H9 (cell line): ENCODE measurements around the gene COG3. TPM values are rescaled to one million over a fixed set of nuclear protein-coding genes. Genes with fewer than 3 reads are reported as not detected.

ENCODE experiments used
- DNase-seq: peaks from one replicate; pipeline ENCODE4 v3.0.0-alpha.2; 2017
- H2AFZ ChIP-seq: one replicate; pipeline ENCODE4 v1.6.1; 2013; ENCODE audit warnings: mild to moderate bottlenecking, low read length, control low read depth, moderate library complexity
- H2AK5ac ChIP-seq: 2 replicates; pipeline ENCODE4 v1.6.1; 2013; ENCODE audit warnings: low read length, control low read depth, mixed read lengths; ENCODE audit not compliant: insufficient read length
- H2BK120ac ChIP-seq: one replicate; pipeline ENCODE4 v1.6.1; 2013; ENCODE audit warnings: low read depth, mild to moderate bottlenecking, low read length, control low read depth, inconsistent platforms; ENCODE audit not compliant: poor library complexity, severe bottlenecking
- H2BK12ac ChIP-seq: 2 replicates; pipeline ENCODE4 v1.6.1; 2013; ENCODE audit warnings: low read length, control low read depth, mixed read lengths, low read depth; ENCODE audit not compliant: insufficient read length
- H2BK15ac ChIP-seq: 2 replicates; pipeline ENCODE4 v1.6.1; 2013; ENCODE audit warnings: low read depth, low read length, control low read depth
- H2BK20ac ChIP-seq: one replicate; pipeline ENCODE4 v1.6.1; 2013; ENCODE audit warnings: low read depth, mild to moderate bottlenecking, low read length, control low read depth, inconsistent platforms; ENCODE audit not compliant: poor library complexity, severe bottlenecking
- H2BK5ac ChIP-seq: 2 replicates; pipeline ENCODE4 v1.6.1; 2013; ENCODE audit warnings: low read length, control low read depth, mixed read lengths; ENCODE audit not compliant: insufficient read length
- H3K14ac ChIP-seq: 2 replicates; pipeline ENCODE4 v1.6.1; 2013; ENCODE audit warnings: low read length, control low read depth; ENCODE audit not compliant: insufficient read depth
- H3K18ac ChIP-seq: 2 replicates; pipeline ENCODE4 v1.6.1; 2013; ENCODE audit warnings: low read depth, mild to moderate bottlenecking, mixed read lengths, low read length, control low read depth; ENCODE audit not compliant: insufficient read length
- H3K23ac ChIP-seq: 2 replicates; pipeline ENCODE4 v1.6.1; 2013; ENCODE audit warnings: low read length, control low read depth, mixed read lengths, low read depth; ENCODE audit not compliant: insufficient read length
- H3K23me2 ChIP-seq: 2 replicates; pipeline ENCODE4 v1.6.1; 2013; ENCODE audit warnings: low read depth, mild to moderate bottlenecking, mixed read lengths, low read length, control low read depth; ENCODE audit not compliant: insufficient read length, poor library complexity, severe bottlenecking
- H3K27ac ChIP-seq: 2 replicates; pipeline ENCODE4 v1.5.1; 2013; ENCODE audit warnings: low read length, control low read depth, mixed read lengths, low read depth; ENCODE audit not compliant: insufficient read length
- H3K27me3 ChIP-seq: 2 replicates; pipeline ENCODE4 v1.6.1; 2013; ENCODE audit warnings: low read length, control low read depth, inconsistent platforms; ENCODE audit not compliant: insufficient read depth
- H3K4ac ChIP-seq: 2 replicates; pipeline ENCODE4 v1.6.1; 2013; ENCODE audit warnings: low read depth, mild to moderate bottlenecking, control low read depth, inconsistent platforms, low read length, moderate library complexity
- H3K4me1 ChIP-seq: 2 replicates; pipeline ENCODE4 v1.6.1; 2013; ENCODE audit warnings: low read length, control low read depth, inconsistent platforms; ENCODE audit not compliant: insufficient read depth
- H3K4me2 ChIP-seq: 2 replicates; pipeline ENCODE4 v1.6.1; 2013; ENCODE audit warnings: low read length, control low read depth, mixed read lengths; ENCODE audit not compliant: insufficient read length, insufficient read depth
- H3K56ac ChIP-seq: 2 replicates; pipeline ENCODE4 v1.6.1; 2013; ENCODE audit warnings: low read depth, mild to moderate bottlenecking, mixed read lengths, low read length, control low read depth; ENCODE audit not compliant: insufficient read length
- H3K79me1 ChIP-seq: 2 replicates; pipeline ENCODE4 v1.6.1; 2013; ENCODE audit warnings: low read depth, mild to moderate bottlenecking, moderate library complexity, low read length, control low read depth, inconsistent platforms; ENCODE audit not compliant: insufficient read depth, poor library complexity, severe bottlenecking
- H3K79me2 ChIP-seq: 2 replicates; pipeline ENCODE4 v1.6.1; 2013; ENCODE audit warnings: low read length, control low read depth, inconsistent platforms; ENCODE audit not compliant: insufficient read depth
- H3K9ac ChIP-seq: 2 replicates; pipeline ENCODE4 v1.6.1; 2013; ENCODE audit warnings: low read length, control low read depth, mixed read lengths; ENCODE audit not compliant: insufficient read length; ENCODE audit errors: extremely low read depth
- H3K9me3 ChIP-seq: one replicate; pipeline ENCODE4 v1.6.1; 2013; ENCODE audit warnings: low read depth, low read length, inconsistent platforms; ENCODE audit not compliant: control insufficient read depth
- H3T11ph ChIP-seq: one replicate; pipeline ENCODE4 v1.6.1; 2013; ENCODE audit warnings: mild to moderate bottlenecking, low read length, control low read depth, inconsistent platforms
- H4K20me1 ChIP-seq: one replicate; pipeline ENCODE4 v1.6.1; 2013; ENCODE audit not compliant: control insufficient read depth, insufficient read length, insufficient read depth
- H4K5ac ChIP-seq: 2 replicates; pipeline ENCODE4 v1.6.1; 2013; ENCODE audit warnings: low read depth, mild to moderate bottlenecking, mixed read lengths, low read length, control low read depth; ENCODE audit not compliant: insufficient read length
- H4K8ac ChIP-seq: replicated peaks from 2 replicates; pipeline ENCODE4 v1.6.1; 2013; ENCODE audit warnings: low read length, control low read depth, mixed read lengths, low read depth; ENCODE audit not compliant: insufficient read length
- H4K91ac ChIP-seq: 2 replicates; pipeline ENCODE4 v1.6.1; 2013; ENCODE audit warnings: low read depth, mild to moderate bottlenecking, moderate library complexity, mixed read lengths, low read length, control low read depth; ENCODE audit not compliant: insufficient read length
- H3K27ac Mint-ChIP-seq, 3 experiments: 2 replicates in 2 of 3; 3 replicates in 1 of 3; pipeline ENCODE4 v1.8.0; 2020 to 2021; ENCODE audit warnings: mixed read lengths in 3 of 3, mild to moderate bottlenecking in 1 of 3, moderate library complexity in 1 of 3
- H3K27me3 Mint-ChIP-seq: 2 replicates; pipeline ENCODE4 v1.8.0; 2021; ENCODE audit warnings: low read depth, mild to moderate bottlenecking, moderate library complexity, mixed read lengths
- H3K36me3 Mint-ChIP-seq, 3 experiments: 2 replicates in 2 of 3; 3 replicates in 1 of 3; pipeline ENCODE4 v1.8.0; 2020 to 2021; ENCODE audit warnings: low read depth in 3 of 3, mixed read lengths in 3 of 3; ENCODE audit not compliant: insufficient read depth in 1 of 3
- H3K4me1 Mint-ChIP-seq, 2 experiments: 2 replicates each; pipeline ENCODE4 v1.8.0; 2020; ENCODE audit warnings: mixed read lengths in 2 of 2
- H3K4me3 Mint-ChIP-seq, 2 experiments: 2 replicates in 1 of 2; 3 replicates in 1 of 2; pipeline ENCODE4 v1.8.0; 2020 to 2021; ENCODE audit warnings: mild to moderate bottlenecking in 2 of 2, mixed read lengths in 2 of 2, moderate library complexity in 1 of 2
- H3K9me3 Mint-ChIP-seq, 2 experiments: 2 replicates in 1 of 2; 3 replicates in 1 of 2; pipeline ENCODE4 v1.8.0; 2020; ENCODE audit warnings: mild to moderate bottlenecking in 2 of 2, mixed read lengths in 2 of 2, moderate library complexity in 1 of 2
- total RNA-seq: library from RNA; stranded (reverse); gene quantifications from 2 replicates; pipeline ENCODE4 v1.2.1, GENCODE V29; 2021
- TF ChIP-seq, protein P1 (sequence below): fragments of 200-600 bp; sonication (generic); conservative IDR thresholded peaks from 3 replicates; pipeline ENCODE4 v1.8.0; 2021; ENCODE audit warnings: antibody characterized with exemption, mild to moderate bottlenecking

Gene COG3
- total RNA-seq, 1 experiment from 2014 or later: 16.5 TPM

DNA sequence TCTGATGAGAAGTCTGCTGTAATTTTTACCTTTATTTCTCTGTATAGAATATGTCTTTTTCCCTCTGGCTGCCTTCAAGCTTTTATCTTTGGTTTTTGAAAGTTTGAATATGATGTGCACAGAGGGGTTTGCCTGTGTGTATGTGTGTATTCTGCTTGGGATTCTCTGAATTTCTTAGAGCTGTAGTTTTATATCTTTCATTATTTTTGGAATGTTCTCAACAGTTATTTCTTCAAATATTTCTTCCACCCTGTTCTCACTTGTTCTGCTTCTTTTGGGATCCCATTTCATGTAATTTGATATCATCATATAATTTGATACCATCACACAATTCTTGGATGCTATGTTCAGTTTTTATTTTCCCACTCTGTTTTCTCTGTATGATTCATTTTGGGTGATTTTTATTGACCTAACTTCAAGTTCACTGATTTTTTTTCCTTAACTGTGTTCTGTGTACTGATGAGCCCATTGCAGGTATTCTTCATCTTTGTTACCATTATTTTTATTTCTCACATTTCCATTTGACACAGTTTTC is 7.5 kb downstream of the COG3 start:
- Mint-ChIP-seq H3K27ac (no peak overlapping the region), H3K4me3 (no peak overlapping the region), H3K36me3 (peaks cover 0 to 15% (median 5%) of the 10 kb centered on the region in 3 experiments; a peak in 4 of 7 replicates), H3K9me3 (no peaks in the 10 kb centered on the region; a peak in 2 of 5 replicates), H3K27me3 (no peaks in the 10 kb centered on the region), H3K4me1 (peaks cover 8 to 12% of the 10 kb centered on the region in 2 experiments)
- Histone ChIP-seq H3K9me3 (no peaks in the 10 kb centered on the region), H3K23ac (no peak overlapping the region), H2AK5ac (no peak overlapping the region), H3K27me3 (no peaks in the 10 kb centered on the region), H3K4me1 (no peaks in the 10 kb centered on the region), H2BK20ac (no peak overlapping the region), H3K9ac (no peak overlapping the region), H3K18ac (no peak overlapping the region), H3K23me2 (no peaks in the 10 kb centered on the region), H3K4ac (no peak overlapping the region), H4K8ac (no peak overlapping the region), H3K14ac (no peak overlapping the region), H2AFZ (no peak overlapping the region), H2BK5ac (no peak overlapping the region), H4K91ac (no peak overlapping the region), H3K79me1 (peaks cover 6% of the 10 kb centered on the region), H3K4me2 (no peak overlapping the region), H3K79me2 (peaks cover 13% of the 10 kb centered on the region; the same call in 1 of the 2 replicates), H2BK120ac (no peak overlapping the region), H2BK12ac (no peak overlapping the region), H4K5ac (no peak overlapping the region), H3K27ac (no peak overlapping the region), H2BK15ac (no peak overlapping the region), H4K20me1 (no peaks in the 10 kb centered on the region), H3T11ph (no peak overlapping the region), H3K56ac (no peak overlapping the region)
- DNase-seq: no peak
- TF ChIP-seq, protein P1, sequence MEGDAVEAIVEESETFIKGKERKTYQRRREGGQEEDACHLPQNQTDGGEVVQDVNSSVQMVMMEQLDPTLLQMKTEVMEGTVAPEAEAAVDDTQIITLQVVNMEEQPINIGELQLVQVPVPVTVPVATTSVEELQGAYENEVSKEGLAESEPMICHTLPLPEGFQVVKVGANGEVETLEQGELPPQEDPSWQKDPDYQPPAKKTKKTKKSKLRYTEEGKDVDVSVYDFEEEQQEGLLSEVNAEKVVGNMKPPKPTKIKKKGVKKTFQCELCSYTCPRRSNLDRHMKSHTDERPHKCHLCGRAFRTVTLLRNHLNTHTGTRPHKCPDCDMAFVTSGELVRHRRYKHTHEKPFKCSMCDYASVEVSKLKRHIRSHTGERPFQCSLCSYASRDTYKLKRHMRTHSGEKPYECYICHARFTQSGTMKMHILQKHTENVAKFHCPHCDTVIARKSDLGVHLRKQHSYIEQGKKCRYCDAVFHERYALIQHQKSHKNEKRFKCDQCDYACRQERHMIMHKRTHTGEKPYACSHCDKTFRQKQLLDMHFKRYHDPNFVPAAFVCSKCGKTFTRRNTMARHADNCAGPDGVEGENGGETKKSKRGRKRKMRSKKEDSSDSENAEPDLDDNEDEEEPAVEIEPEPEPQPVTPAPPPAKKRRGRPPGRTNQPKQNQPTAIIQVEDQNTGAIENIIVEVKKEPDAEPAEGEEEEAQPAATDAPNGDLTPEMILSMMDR: no peak
